IgD-negative memory B cell (primary cell): ENCODE results near the gene OR2S2. TPM values are rescaled to one million over a fixed set of nuclear protein-coding genes. Genes with fewer than 3 reads are reported as not detected.
"Not testable (repeated sequence)": the region's sequence is repeated elsewhere in the genome, so short reads cannot be mapped to it uniquely, and the experiment has no call there.

Source experiments
- H3K27ac Mint-ChIP-seq, 3 donors: one replicate each; pipeline ENCODE4 v1.8.0; 2020 to 2022; ENCODE audit warnings: mild to moderate bottlenecking in 3 of 3, mixed read lengths in 3 of 3, moderate library complexity in 1 of 3
- H3K27me3 Mint-ChIP-seq: one replicate; pipeline ENCODE4 v1.8.0; 2021; ENCODE audit warnings: mixed read lengths
- H3K36me3 Mint-ChIP-seq: one replicate; pipeline ENCODE4 v1.8.0; 2020; ENCODE audit warnings: mild to moderate bottlenecking, mixed read lengths
- H3K4me1 Mint-ChIP-seq, 3 donors: one replicate each; pipeline ENCODE4 v1.8.0; 2020 to 2022; ENCODE audit warnings: mixed read lengths in 3 of 3, mild to moderate bottlenecking in 1 of 3
- H3K4me3 Mint-ChIP-seq, 4 donors: one replicate each; pipeline ENCODE4 v1.8.0; 2020 to 2022; ENCODE audit warnings: mild to moderate bottlenecking in 4 of 4, mixed read lengths in 4 of 4, moderate library complexity in 3 of 4
- H3K9me3 Mint-ChIP-seq, 3 donors: one replicate each; pipeline ENCODE4 v1.8.0; 2020 to 2021; ENCODE audit warnings: mixed read lengths in 3 of 3, mild to moderate bottlenecking in 1 of 3
- polyA plus RNA-seq: library from polyadenylated mRNA; unstranded; fragments of 300-500 nt; fragmentation: Illumina TruSeq; gene quantifications from one replicate; pipeline ENCODE4 v1.2.3, GENCODE V29; 2021

The OR2S2 gene
- polyA plus RNA-seq, 1 donor from 2014 or later = not detected

GRCh38 chr9:35948901-35949318, 9.0 kb downstream of the OR2S2 start:
- Mint-ChIP-seq H3K9me3 (no peaks in the 10 kb centered on the region), H3K27ac (no peak overlapping the region), H3K27me3 (peaks cover 16% of the 10 kb centered on the region), H3K36me3 (no peaks in the 10 kb centered on the region), H3K4me3 (no peak overlapping the region), H3K4me1 (peaks cover 0 to 5% (median 5%) of the 10 kb centered on the region in 3 donors)

GRCh38 chr9:35948451-35948850, 9.5 kb downstream of the OR2S2 start:
- H3K27ac Mint-ChIP-seq = no peak overlapping the region
- H3K9me3 Mint-ChIP-seq = no peaks in the 10 kb centered on the region
- H3K36me3 Mint-ChIP-seq = no peaks in the 10 kb centered on the region
- H3K27me3 Mint-ChIP-seq = peaks cover 16% of the 10 kb centered on the region
- H3K4me1 Mint-ChIP-seq = peaks cover 0 to 5% (median 5%) of the 10 kb centered on the region in 3 donors
- no peak overlapping the region for H3K4me3 Mint-ChIP-seq

GRCh38 chr9:35945341-35946018, 12.5 kb downstream of the OR2S2 start:
- H3K27ac Mint-ChIP-seq = no peak overlapping the region
- no peaks in the 10 kb centered on the region for H3K36me3 Mint-ChIP-seq
- H3K4me3 Mint-ChIP-seq = peak overlapping the region in 1 of 4 donors; percentile 11
- no peaks in the 10 kb centered on the region for H3K9me3 Mint-ChIP-seq
- H3K4me1 Mint-ChIP-seq = peaks cover 0 to 9% (median 5%) of the 10 kb centered on the region in 3 donors
- H3K27me3 Mint-ChIP-seq = peaks cover 19% of the 10 kb centered on the region

- H3K36me3 Mint-ChIP-seq = no peaks in the 10 kb centered on the region
- no peak overlapping the region for H3K27ac Mint-ChIP-seq
- no peaks in the 10 kb centered on the region for H3K9me3 Mint-ChIP-seq
- peaks cover 16% of the 10 kb centered on the region for H3K27me3 Mint-ChIP-seq
- peaks cover 0 to 13% (median 5%) of the 10 kb centered on the region in 3 donors for H3K4me1 Mint-ChIP-seq
- no peak overlapping the region for H3K4me3 Mint-ChIP-seq
These were observed 13.1 kb downstream of the OR2S2 start for GRCh38 chr9:35944841-35945240.

GRCh38 chr9:35944173-35944572, 13.8 kb downstream of the OR2S2 start:
- H3K4me1 Mint-ChIP-seq = peaks cover 0 to 15% (median 5%) of the 10 kb centered on the region in 3 donors
- no peaks in the 10 kb centered on the region for H3K9me3 Mint-ChIP-seq
- no peaks in the 10 kb centered on the region for H3K36me3 Mint-ChIP-seq
- no peak overlapping the region for H3K4me3 Mint-ChIP-seq
- peaks cover 15% of the 10 kb centered on the region for H3K27me3 Mint-ChIP-seq
- H3K27ac Mint-ChIP-seq = no peak overlapping the region

- Mint-ChIP-seq H3K4me1 (peaks cover 2 to 21% (median 7%) of the 10 kb centered on the region in 3 donors), H3K9me3 (peaks cover 0 to 2% (median 2%) of the 10 kb centered on the region in 3 donors)
These were observed 15.7 kb downstream of the OR2S2 start for GRCh38 chr9:35942286-35942685.

GRCh38 chr9:35940458-35941407, 17.2 kb downstream of the OR2S2 start:
- Mint-ChIP-seq H3K4me3 (no peak overlapping the region), H3K4me1 (peaks cover 6 to 23% (median 8%) of the 10 kb centered on the region in 3 donors), H3K9me3 (peaks cover 0 to 6% (median 4%) of the 10 kb centered on the region in 3 donors), H3K27ac (no peak overlapping the region), H3K36me3 (no peaks in the 10 kb centered on the region), H3K27me3 (peaks cover 14% of the 10 kb centered on the region)

More at GRCh38 chr9:35942286-35942685, 15.7 kb downstream of the OR2S2 start:
- no peak overlapping the region for H3K27ac Mint-ChIP-seq
- H3K4me3 Mint-ChIP-seq = no peak overlapping the region
- H3K36me3 Mint-ChIP-seq = no peaks in the 10 kb centered on the region
- H3K27me3 Mint-ChIP-seq = peaks cover 13% of the 10 kb centered on the region

- Mint-ChIP-seq H3K36me3 (no peaks in the 10 kb centered on the region), H3K9me3 (peaks cover 0 to 6% (median 4%) of the 10 kb centered on the region in 3 donors), H3K4me3 (no peak overlapping the region), H3K27ac (peak overlapping the region in 1 of 3 donors; percentile 1), H3K27me3 (peaks cover 14% of the 10 kb centered on the region), H3K4me1 (peaks cover 5 to 21% (median 6%) of the 10 kb centered on the region in 3 donors)
These were observed 18.2 kb downstream of the OR2S2 start for GRCh38 chr9:35939679-35940250.

GRCh38 chr9:35938474-35939356, 19.2 kb downstream of the OR2S2 start:
- H3K27me3 Mint-ChIP-seq = peaks cover 14% of the 10 kb centered on the region
- peaks cover 0 to 6% (median 4%) of the 10 kb centered on the region in 3 donors for H3K9me3 Mint-ChIP-seq
- H3K36me3 Mint-ChIP-seq = no peaks in the 10 kb centered on the region
- H3K4me1 Mint-ChIP-seq = peaks cover 6 to 21% (median 6%) of the 10 kb centered on the region in 3 donors
- H3K4me3 Mint-ChIP-seq = peak overlapping the region in 1 of 4 donors; percentile 23
- no peak overlapping the region for H3K27ac Mint-ChIP-seq

GRCh38 chr9:35937227-35937626, 20.7 kb downstream of the OR2S2 start:
- H3K27ac Mint-ChIP-seq = no peak overlapping the region
- H3K9me3 Mint-ChIP-seq = peaks cover 0 to 6% (median 4%) of the 10 kb centered on the region in 3 donors
- peak overlapping the region in 2 of 4 donors; percentile 29 to 63 for H3K4me3 Mint-ChIP-seq

GRCh38 chr9:35935755-35936509, 22.0 kb downstream of the OR2S2 start:
- H3K4me3 Mint-ChIP-seq = no peak overlapping the region
- peaks cover 6 to 25% (median 11%) of the 10 kb centered on the region in 3 donors for H3K4me1 Mint-ChIP-seq
- H3K27ac Mint-ChIP-seq = no peak overlapping the region
- peaks cover 0 to 6% (median 4%) of the 10 kb centered on the region in 3 donors for H3K9me3 Mint-ChIP-seq
- no peaks in the 10 kb centered on the region for H3K36me3 Mint-ChIP-seq
- H3K27me3 Mint-ChIP-seq = peaks cover 10% of the 10 kb centered on the region

More at GRCh38 chr9:35937227-35937626, 20.7 kb downstream of the OR2S2 start:
- Mint-ChIP-seq H3K36me3 (no peaks in the 10 kb centered on the region), H3K27me3 (peaks cover 14% of the 10 kb centered on the region), H3K4me1 (peaks cover 6 to 25% (median 11%) of the 10 kb centered on the region in 3 donors)

- Mint-ChIP-seq H3K36me3 (no peaks in the 10 kb centered on the region), H3K9me3 (peaks cover 0 to 6% (median 4%) of the 10 kb centered on the region in 3 donors), H3K27ac (no peak overlapping the region), H3K4me1 (peaks cover 6 to 19% (median 11%) of the 10 kb centered on the region in 3 donors), H3K4me3 (no peak overlapping the region), H3K27me3 (peaks cover 10% of the 10 kb centered on the region)
These were observed 22.7 kb downstream of the OR2S2 start for GRCh38 chr9:35935261-35935660.

- not testable (repeated sequence) for H3K27ac Mint-ChIP-seq, H3K9me3 Mint-ChIP-seq, H3K4me3 Mint-ChIP-seq, H3K36me3 Mint-ChIP-seq
- H3K27me3 Mint-ChIP-seq = peaks cover 14% of the 10 kb centered on the region
- peaks cover 6 to 14% (median 11%) of the 10 kb centered on the region in 3 donors for H3K4me1 Mint-ChIP-seq
These were observed 23.9 kb downstream of the OR2S2 start for GRCh38 chr9:35934069-35934468.
